H1 (cell line): ENCODE results near the gene MIA2. TPM values are rescaled to one million over a fixed set of nuclear protein-coding genes. Genes with fewer than 3 reads are reported as not detected.

ENCODE experiments used
- CTCF ChIA-PET: fragments of 300-600 bp; sonication (Branson Sonifier 250); formaldehyde crosslinking; loops from one replicate; lab custom pipeline; 2021; ENCODE audit not compliant: partially characterized antibody; lab: Charles Lee
- POLR2A ChIA-PET: fragments of 300-600 bp; sonication (Branson Sonifier 250); formaldehyde crosslinking; loops from one replicate; lab custom pipeline; 2021; ENCODE audit warnings: inconsistent platforms; ENCODE audit not compliant: partially characterized antibody; lab: Charles Lee
- DNase-seq, 2 experiments: peaks; one replicate each; pipeline versions ENCODE4 v3.0.0 to v3.0.0-alpha.2; 2010 to 2022; ENCODE audit warnings: low spot score in 2 of 2, low read depth in 1 of 2, mixed read lengths in 1 of 2
- FAIRE-seq: peaks from 2 replicates; lab custom pipeline; 2011; peaks lifted over from hg19 to GRCh38; lab: Jason Lieb, UNC
- H2AFZ ChIP-seq: 2 replicates; pipeline ENCODE4 v1.8.1; 2012; ENCODE audit warnings: low read length, inconsistent platforms
- H2AK5ac ChIP-seq: 2 replicates; pipeline ENCODE4 v1.6.1; 2013; ENCODE audit warnings: low read depth, low read length
- H2BK120ac ChIP-seq: replicated peaks from 2 replicates; pipeline ENCODE3; 2013; ENCODE audit warnings: low read depth, low read length, inconsistent platforms
- H2BK12ac ChIP-seq: 2 replicates; pipeline ENCODE4 v1.6.1; 2013; ENCODE audit warnings: low read depth, low read length
- H2BK15ac ChIP-seq: 2 replicates; pipeline ENCODE4 v1.6.1; 2013; ENCODE audit warnings: low read length
- H2BK20ac ChIP-seq: 2 replicates; pipeline ENCODE4 v1.6.1; 2013; ENCODE audit warnings: low read length
- H2BK5ac ChIP-seq: 2 replicates; pipeline ENCODE4 v1.6.1; 2013; ENCODE audit warnings: low read depth, low read length
- H3K14ac ChIP-seq: 2 replicates; pipeline ENCODE4 v1.6.1; 2013; ENCODE audit warnings: inconsistent platforms; ENCODE audit not compliant: insufficient read length
- H3K18ac ChIP-seq: 2 replicates; pipeline ENCODE4 v1.6.1; 2013; ENCODE audit warnings: low read length; ENCODE audit errors: extremely low read depth
- H3K23ac ChIP-seq: 2 replicates; pipeline ENCODE4 v1.6.1; 2013; ENCODE audit warnings: inconsistent platforms; ENCODE audit not compliant: insufficient read length
- H3K23me2 ChIP-seq: 2 replicates; pipeline ENCODE4 v1.6.1; 2013; ENCODE audit warnings: low read depth, low read length
- H3K27ac ChIP-seq: 2 replicates; pipeline ENCODE4 v1.6.1; 2011; ENCODE audit warnings: low read depth, low read length, inconsistent platforms
- H3K27me3 ChIP-seq, 4 experiments: replicated peaks in 1 of 4; 1 replicate in 1 of 4; 2 replicates in 3 of 4; pipeline versions ENCODE4 v1.6.1 to v1.8.1; 2011 to 2013; ENCODE audit warnings: low read length in 3 of 4, mild to moderate bottlenecking in 3 of 4, inconsistent platforms in 2 of 4, mixed read lengths in 2 of 4, moderate library complexity in 1 of 4; ENCODE audit not compliant: control insufficient read depth in 3 of 4, insufficient read depth in 3 of 4; ENCODE audit errors: extremely low read depth in 1 of 4
- H3K36me3 ChIP-seq, 4 experiments: 2 replicates each; pipeline versions ENCODE4 v1.6.1 to v1.8.1; 2011 to 2013; ENCODE audit warnings: mild to moderate bottlenecking in 4 of 4, low read length in 3 of 4, moderate library complexity in 2 of 4, control low read depth in 1 of 4, inconsistent platforms in 1 of 4; ENCODE audit not compliant: insufficient read depth in 4 of 4, control insufficient read depth in 2 of 4
- H3K4ac ChIP-seq: replicated peaks from 2 replicates; pipeline ENCODE3; 2013; ENCODE audit warnings: low read length, low read depth, mixed read lengths, inconsistent platforms; ENCODE audit not compliant: insufficient read length
- H3K4me1 ChIP-seq, 4 experiments: replicated peaks in 1 of 4; 1 replicate in 1 of 4; 2 replicates in 3 of 4; pipeline versions ENCODE4 v1.6.1 to v1.8.1; 2011 to 2013; ENCODE audit warnings: low read length in 3 of 4, inconsistent platforms in 2 of 4, mixed read lengths in 1 of 4; ENCODE audit not compliant: insufficient read depth in 4 of 4, control insufficient read depth in 3 of 4
- H3K4me2 ChIP-seq, 2 experiments: 2 replicates each; pipeline versions ENCODE4 v1.6.1 to v1.8.1; 2011 to 2013; ENCODE audit warnings: low read depth in 2 of 2, low read length in 2 of 2, control low read depth in 1 of 2, inconsistent platforms in 1 of 2, mild to moderate bottlenecking in 1 of 2; ENCODE audit not compliant: insufficient read depth in 1 of 2
- H3K4me3 ChIP-seq, 4 experiments: fragments of 200-600, 300-600 bp in 1 of 4; sonication (generic), shearing (Covaris generic), sonication (Bioruptor Twin) in 1 of 4; 2 replicates each; pipeline versions ENCODE4 v1.5.1 to v1.8.1; 2011 to 2016; ENCODE audit warnings: low read length in 4 of 4, low read depth in 3 of 4, control low read depth in 2 of 4, inconsistent platforms in 2 of 4, mild to moderate bottlenecking in 2 of 4, mixed read lengths in 1 of 4, moderate library complexity in 1 of 4; ENCODE audit not compliant: insufficient read depth in 2 of 4; ENCODE audit errors: extremely low read depth in 1 of 4
- H3K56ac ChIP-seq: replicated peaks from 2 replicates; pipeline ENCODE3; 2013; ENCODE audit warnings: low read depth, mild to moderate bottlenecking, mixed read lengths, low read length, inconsistent platforms; ENCODE audit not compliant: insufficient read length
- H3K79me1 ChIP-seq: 2 replicates; pipeline ENCODE4 v1.6.1; 2013; ENCODE audit warnings: low read depth, low read length, control low read depth
- H3K79me2 ChIP-seq, 2 experiments: 2 replicates each; pipeline versions ENCODE4 v1.6.1 to v1.8.1; 2012 to 2013; ENCODE audit warnings: low read length in 2 of 2, mild to moderate bottlenecking in 2 of 2, inconsistent platforms in 1 of 2; ENCODE audit not compliant: insufficient read depth in 2 of 2, control insufficient read depth in 1 of 2
- H3K9ac ChIP-seq, 4 experiments: replicated peaks in 1 of 4; 1 replicate in 1 of 4; 2 replicates in 3 of 4; pipeline versions ENCODE4 v1.6.1 to v1.8.1; 2011 to 2013; ENCODE audit warnings: low read depth in 3 of 4, low read length in 3 of 4, control low read depth in 2 of 4, mild to moderate bottlenecking in 2 of 4, moderate library complexity in 2 of 4, inconsistent platforms in 1 of 4; ENCODE audit errors: extremely low read depth in 1 of 4
- H3K9me3 ChIP-seq, 2 experiments: 2 replicates each; pipeline versions ENCODE4 v1.6.1 to v1.8.1; 2012 to 2013; ENCODE audit warnings: mild to moderate bottlenecking in 2 of 2, moderate library complexity in 2 of 2, control low read depth in 1 of 2, inconsistent platforms in 1 of 2, low read depth in 1 of 2, low read length in 1 of 2, mixed read lengths in 1 of 2; ENCODE audit not compliant: insufficient read depth in 2 of 2
- H4K20me1 ChIP-seq, 2 experiments: replicated peaks in 1 of 2; 2 replicates each; pipeline versions ENCODE3 to v1.8.1; 2011 to 2013; ENCODE audit warnings: inconsistent platforms in 2 of 2, low read length in 2 of 2, mild to moderate bottlenecking in 1 of 2; ENCODE audit not compliant: insufficient read depth in 2 of 2, control insufficient read depth in 1 of 2
- H4K5ac ChIP-seq: 2 replicates; pipeline ENCODE4 v1.6.1; 2013; ENCODE audit warnings: low read length, low read depth, mixed read lengths, inconsistent platforms; ENCODE audit not compliant: insufficient read length
- H4K8ac ChIP-seq: 2 replicates; pipeline ENCODE4 v1.8.0; 2013; ENCODE audit warnings: mild to moderate bottlenecking, moderate library complexity, low read length, inconsistent platforms; ENCODE audit not compliant: insufficient read depth; ENCODE audit errors: extremely low read depth
- H4K91ac ChIP-seq: replicated peaks from 2 replicates; pipeline ENCODE3; 2013; ENCODE audit warnings: low read length, mixed read lengths, inconsistent platforms; ENCODE audit not compliant: insufficient read length
- PHF8 ChIP-seq: fragments of 200-600 bp; sonication (generic); conservative IDR thresholded peaks from 2 replicates; pipeline ENCODE4 v1.7.1; 2012; ENCODE audit warnings: low read depth, mild to moderate bottlenecking, inconsistent platforms, low read length, moderate library complexity
- POLR2AphosphoS5 ChIP-seq: IDR thresholded peaks from 2 replicates; pipeline ENCODE4 v1.6.1; 2011; ENCODE audit warnings: low read depth, low read length
- SIRT6 ChIP-seq: IDR thresholded peaks from one replicate; pipeline ENCODE4 v1.7.1; 2012; ENCODE audit warnings: low read length, inconsistent platforms
- TAF7 ChIP-seq: optimal IDR thresholded peaks from 2 replicates; pipeline ENCODE3; 2011; ENCODE audit warnings: low read depth, mild to moderate bottlenecking, inconsistent platforms, low read length, moderate library complexity, borderline replicate concordance
- WGBS, 2 experiments: shearing (Covaris generic) in 1 of 2; methylation state at CpG; one replicate each; pipeline versions ENCODE4 v1.1.6 to v1.1.7; 2013 to 2015; ENCODE audit warnings: low lambda C conversion rate in 2 of 2, mixed read lengths in 2 of 2, inconsistent platforms in 1 of 2, low coverage in 1 of 2, missing lambda C conversion rate in 1 of 2; ENCODE audit not compliant: insufficient replicate concordance in 2 of 2, insufficient coverage in 1 of 2, insufficient read length in 1 of 2; ENCODE audit errors: extremely low coverage in 1 of 2, missing lambda C conversion rate in 1 of 2; 5-methylcytosine and 5-hydroxymethylcytosine counted together
- polyA plus RNA-seq, 7 experiments: library from polyadenylated mRNA; depleted of rRNA in 3 of 7; stranded (reverse) in 5 of 7; unstranded in 2 of 7; fragments of >200 nt in 5 of 7; fragments of 200-250 nt in 2 of 7; gene quantifications; 1 replicate in 5 of 7; 2 replicates in 1 of 7; 4 replicates in 1 of 7; pipeline versions ENCODE4 v1.2.1 to v1.2.3, GENCODE V29; 2011 to 2013; ENCODE audit warnings: missing spikeins in 2 of 7, mixed read lengths in 2 of 7
- total RNA-seq: library from RNA; stranded (reverse); fragmentation: NEBNext Ultra II Directional; extraction: Animal tissue kit (Norgen Biotek cat#: 25700); gene quantifications from 2 replicates; pipeline ENCODE4 v1.2.1, GENCODE V29; 2021

Gene MIA2
- total and polyA plus RNA-seq, 2 of the 8 experiments (the other 6 are each of a cell fraction or from before 2014, with no cell fraction given), result 10.1 to 15.0 TPM

DNA sequence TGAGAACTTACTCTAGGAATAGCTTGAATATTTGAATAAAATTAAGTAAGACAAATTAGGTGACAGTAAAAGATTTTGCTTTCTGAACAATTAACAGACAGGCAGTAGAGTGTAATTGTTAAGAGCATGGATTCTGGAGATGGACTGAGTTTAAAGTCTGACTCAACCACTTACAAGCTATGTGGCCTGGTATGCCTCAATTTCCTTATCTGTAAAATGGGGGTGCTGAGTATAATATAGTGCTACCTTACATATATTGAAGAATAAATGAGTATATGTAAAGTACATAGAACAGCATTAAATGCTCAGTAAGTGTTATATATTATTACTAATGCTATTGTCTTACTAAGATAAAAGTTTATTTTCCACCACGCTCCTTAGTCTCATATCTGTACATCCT, 7.1 kb downstream of the MIA2 start:
- H3K79me1 ChIP-seq, result no peaks in the 10 kb centered on the region
- no peak overlapping the region for H4K8ac ChIP-seq
- H3K27me3 ChIP-seq, result no peaks in the 10 kb centered on the region
- H3K23me2 ChIP-seq, result no peaks in the 10 kb centered on the region
- no peak overlapping the region for H3K18ac ChIP-seq
- no peak overlapping the region for H3K27ac ChIP-seq
- no peak overlapping the region for H2AFZ ChIP-seq
- H3K9me3 ChIP-seq, result no peaks in the 10 kb centered on the region
- ChIA-PET CTCF (interaction anchor here (1.2 kb wide), 1 partner anchor 9 kb away, joined by 7 read pairs; no protein-coding TSS in a partner anchor), POLR2A (no interaction called here)
- no peak overlapping the region for H2AK5ac ChIP-seq
- no peak overlapping the region for H2BK12ac ChIP-seq
- no peak overlapping the region for H2BK5ac ChIP-seq
- no peak overlapping the region for H2BK15ac ChIP-seq
- no peak overlapping the region for H3K4me3 ChIP-seq
- no peak overlapping the region for H3K14ac ChIP-seq
- H2BK120ac ChIP-seq, result no peak overlapping the region
- H4K5ac ChIP-seq, result no peak overlapping the region
- H2BK20ac ChIP-seq, result no peak overlapping the region
- no peaks in the 10 kb centered on the region; a peak in 1 of 8 replicates for H3K36me3 ChIP-seq
- FAIRE-seq (no peak), DNase-seq (no peak)
- H4K20me1 ChIP-seq, result no peaks in the 10 kb centered on the region
- H3K4me1 ChIP-seq, result no peaks in the 10 kb centered on the region
- H3K23ac ChIP-seq, result no peak overlapping the region
- H3K56ac ChIP-seq, result no peak overlapping the region
- no peaks in the 10 kb centered on the region for H3K79me2 ChIP-seq
- TF ChIP-seq TAF7 (no peak), POLR2AphosphoS5 (no peak), SIRT6 (no peak), PHF8 (no peak)
- no peak overlapping the region for H3K4me2 ChIP-seq
- no peak overlapping the region for H4K91ac ChIP-seq
- no peak overlapping the region for H3K9ac ChIP-seq
- no peak overlapping the region for H3K4ac ChIP-seq
- WGBS, 2 experiments, result 92% methylated on average over 1 of the region's 1 CpG; no CpG with 5 or more reads in 1 of the 2 experiments
